GM23338 (cell line): ENCODE results near the gene CD93. TPM values are rescaled to one million over a fixed set of nuclear protein-coding genes. Genes with fewer than 3 reads are reported as not detected.

Experiments used
- ATAC-seq: fragments of 200-7000 bp; cut with Tn5 transposase; 3 replicates; pipeline ENCODE4 v1.9.1; 2020
- DNase-seq: peaks from one replicate; pipeline ENCODE4 v3.0.0-alpha.2; 2015; ENCODE audit warnings: low spot score
- H2AFZ ChIP-seq: fragments of 200-600 bp; sonication (generic); 2 replicates; pipeline ENCODE4 v1.8.0; 2016; ENCODE audit warnings: antibody characterized with exemption, mild to moderate bottlenecking, moderate library complexity
- H3F3A ChIP-seq: fragments of 200-600 bp; sonication (generic); replicated peaks from 2 replicates; pipeline ENCODE4 v1.8.0; 2017; ENCODE audit warnings: antibody characterized with exemption, mixed run types, low read depth
- H3K27ac ChIP-seq: fragments of 200-600 bp; sonication (generic); 2 replicates; pipeline ENCODE4 v1.6.1; 2016; ENCODE audit warnings: low read depth
- H3K27me3 ChIP-seq: fragments of 200-600 bp; sonication (generic); 2 replicates; pipeline ENCODE4 v1.8.0; 2016; ENCODE audit warnings: mild to moderate bottlenecking, mixed run types, moderate library complexity; ENCODE audit not compliant: insufficient read depth
- H3K36me3 ChIP-seq: fragments of 200-600 bp; sonication (generic); 2 replicates; pipeline ENCODE4 v1.8.0; 2016; ENCODE audit warnings: mild to moderate bottlenecking; ENCODE audit not compliant: insufficient read depth
- H3K4me1 ChIP-seq: fragments of 200-600 bp; sonication (generic); 2 replicates; pipeline ENCODE4 v1.8.0; 2016; ENCODE audit warnings: mild to moderate bottlenecking, moderate library complexity; ENCODE audit not compliant: insufficient read depth
- H3K4me2 ChIP-seq: fragments of 200-600 bp; sonication (generic); 2 replicates; pipeline ENCODE4 v1.7.1; 2017; ENCODE audit warnings: mixed run types
- H3K4me3 ChIP-seq: fragments of 200-600 bp; sonication (generic); 2 replicates; pipeline ENCODE4 v1.6.1; 2016; ENCODE audit warnings: mixed run types
- H3K79me2 ChIP-seq: fragments of 200-600 bp; sonication (generic); replicated peaks from 2 replicates; pipeline ENCODE4 v1.8.0; 2017; ENCODE audit warnings: mild to moderate bottlenecking; ENCODE audit not compliant: insufficient read depth
- H3K9me2 ChIP-seq: fragments of 200-600 bp; sonication (generic); 2 replicates; pipeline ENCODE4 v1.8.0; 2017; ENCODE audit not compliant: insufficient read depth
- H4K20me1 ChIP-seq: fragments of 200-600 bp; sonication (generic); replicated peaks from 2 replicates; pipeline ENCODE4 v1.8.0; 2017; ENCODE audit warnings: mild to moderate bottlenecking; ENCODE audit not compliant: insufficient read depth
- H3K27ac Mint-ChIP-seq: 2 replicates; pipeline ENCODE4 v1.8.0; 2020; ENCODE audit warnings: inconsistent platforms, mild to moderate bottlenecking, moderate library complexity, mixed read lengths
- H3K27me3 Mint-ChIP-seq: 3 replicates; pipeline ENCODE4 v1.8.0; 2022; ENCODE audit warnings: low read depth, mild to moderate bottlenecking, moderate library complexity, mixed read lengths, inconsistent platforms; ENCODE audit not compliant: insufficient read depth, poor library complexity
- H3K36me3 Mint-ChIP-seq: 3 replicates; pipeline ENCODE4 v1.8.0; 2021; ENCODE audit warnings: low read depth, mild to moderate bottlenecking, inconsistent platforms, moderate library complexity, mixed read lengths
- H3K4me1 Mint-ChIP-seq: 3 replicates; pipeline ENCODE4 v1.8.0; 2020; ENCODE audit warnings: mild to moderate bottlenecking, inconsistent platforms, mixed read lengths
- H3K4me3 Mint-ChIP-seq: 3 replicates; pipeline ENCODE4 v1.8.0; 2021; ENCODE audit warnings: moderate library complexity, mild to moderate bottlenecking, inconsistent platforms, mixed read lengths
- H3K9me3 Mint-ChIP-seq: 3 replicates; pipeline ENCODE4 v1.8.0; 2020; ENCODE audit warnings: moderate library complexity, mild to moderate bottlenecking, inconsistent platforms, mixed read lengths
- CREB1 ChIP-seq: fragments of 250-450 bp; sonication (Bioruptor Pico); IDR thresholded peaks from 2 replicates; pipeline ENCODE4 v1.5.0; 2020; ENCODE audit warnings: low read depth, mild to moderate bottlenecking, moderate library complexity
- EZH2 ChIP-seq: fragments of 200-600 bp; sonication (generic); IDR thresholded peaks from one replicate; pipeline ENCODE4 v1.8.0; 2017; ENCODE audit warnings: antibody characterized with exemption, mild to moderate bottlenecking, low read depth; ENCODE audit not compliant: unreplicated experiment
- EZH2phosphoT487 ChIP-seq: fragments of 200-600 bp; sonication (generic); IDR thresholded peaks from one replicate; pipeline ENCODE4 v1.8.1; 2018; ENCODE audit warnings: antibody characterized with exemption; ENCODE audit not compliant: unreplicated experiment
- JUNB ChIP-seq: IDR thresholded peaks from one replicate; pipeline ENCODE4 v1.6.1; 2016; ENCODE audit warnings: antibody characterized with exemption; ENCODE audit not compliant: unreplicated experiment
- NANOG ChIP-seq: IDR thresholded peaks from 2 replicates; pipeline ENCODE4 v1.6.1; 2016; ENCODE audit warnings: antibody characterized with exemption, borderline replicate concordance
- POLR2AphosphoS5 ChIP-seq: IDR thresholded peaks from 2 replicates; pipeline ENCODE4 v1.6.1; 2016; ENCODE audit warnings: antibody characterized with exemption, low read depth
- STAT1 ChIP-seq: IDR thresholded peaks from one replicate; pipeline ENCODE4 v1.6.1; 2016; ENCODE audit warnings: antibody characterized with exemption; ENCODE audit not compliant: unreplicated experiment
- ZNF114 ChIP-seq: fragments of 250-450 bp; sonication (Bioruptor Pico); IDR thresholded peaks from 2 replicates; pipeline ENCODE4 v1.5.0; 2020; ENCODE audit warnings: mild to moderate bottlenecking, moderate library complexity
- ZNF331 ChIP-seq: fragments of 250-450 bp; sonication (Bioruptor Pico); IDR thresholded peaks from 2 replicates; pipeline ENCODE4 v1.5.0; 2020; ENCODE audit warnings: low read depth, mild to moderate bottlenecking, moderate library complexity
- polyA plus RNA-seq: library from polyadenylated mRNA; unstranded; fragments of >200 nt; fragmentation: Nextera tagmentation; extraction: Ambion mirVana; gene quantifications from 2 replicates; pipeline ENCODE4 v1.2.1, GENCODE V29; 2016
- total RNA-seq: library from RNA; depleted of rRNA; stranded (reverse); fragments of >200 nt; shearing (Covaris generic); gene quantifications from 2 replicates; pipeline ENCODE4 v1.2.3, GENCODE V29; 2014
- TF ChIP-seq, protein P1 (sequence below): IDR thresholded peaks from 2 replicates; pipeline ENCODE4 v1.6.1; 2016; ENCODE audit warnings: antibody characterized with exemption
- TF ChIP-seq, protein P2 (sequence below), 2 experiments: fragments of 200-600 bp in 1 of 2; sonication (generic) in 1 of 2; conservative IDR thresholded peaks; 2 replicates each; pipeline versions ENCODE4 v1.5.1 to v1.6.1; 2016 to 2017; ENCODE audit warnings: antibody characterized with exemption in 2 of 2, low read depth in 2 of 2, mild to moderate bottlenecking in 2 of 2, moderate library complexity in 1 of 2

Gene CD93
- total and polyA plus RNA-seq, 2 experiments from 2014 or later, result 0.03 TPM; not detected in 1

DNA sequence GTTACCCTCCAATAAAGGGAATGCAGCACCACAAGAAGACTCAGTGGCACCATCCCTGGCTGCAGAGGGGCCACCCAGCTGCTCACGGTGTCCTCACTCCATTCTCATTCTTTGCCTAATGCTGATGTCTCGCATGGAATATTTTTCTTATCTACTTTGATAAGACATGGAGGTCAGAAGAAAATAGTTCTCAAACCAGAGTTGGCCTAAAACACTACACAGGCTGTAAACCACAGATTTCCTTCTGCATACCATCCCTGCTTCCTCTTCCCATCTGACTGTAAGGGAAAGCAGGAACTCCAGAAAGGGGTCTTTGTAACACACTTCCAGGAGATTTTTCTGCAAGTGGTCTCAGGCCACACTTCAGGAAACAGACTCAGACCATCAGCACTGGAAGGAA, 43.1 kb upstream of the CD93 start:
- DNase-seq (no peak), ATAC-seq (no peak)
- no peaks in the 10 kb centered on the region for H3K36me3 ChIP-seq
- H4K20me1 ChIP-seq, result no peaks in the 10 kb centered on the region
- no peaks in the 10 kb centered on the region for H3K9me2 ChIP-seq
- TF ChIP-seq ZNF114 (CRISPR knock-in tag) (no peak), STAT1 (no peak)
- TF ChIP-seq, protein P1, sequence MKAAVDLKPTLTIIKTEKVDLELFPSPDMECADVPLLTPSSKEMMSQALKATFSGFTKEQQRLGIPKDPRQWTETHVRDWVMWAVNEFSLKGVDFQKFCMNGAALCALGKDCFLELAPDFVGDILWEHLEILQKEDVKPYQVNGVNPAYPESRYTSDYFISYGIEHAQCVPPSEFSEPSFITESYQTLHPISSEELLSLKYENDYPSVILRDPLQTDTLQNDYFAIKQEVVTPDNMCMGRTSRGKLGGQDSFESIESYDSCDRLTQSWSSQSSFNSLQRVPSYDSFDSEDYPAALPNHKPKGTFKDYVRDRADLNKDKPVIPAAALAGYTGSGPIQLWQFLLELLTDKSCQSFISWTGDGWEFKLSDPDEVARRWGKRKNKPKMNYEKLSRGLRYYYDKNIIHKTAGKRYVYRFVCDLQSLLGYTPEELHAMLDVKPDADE, result no peak
- H3K27ac Mint-ChIP-seq, result no peak overlapping the region
- no peaks in the 10 kb centered on the region for H3K4me1 ChIP-seq
- no peak overlapping the region for H3K4me3 ChIP-seq
- no peak overlapping the region for H3K27ac ChIP-seq
- H3K4me1 Mint-ChIP-seq, result peaks cover 11% of the 10 kb centered on the region
- H3K27me3 ChIP-seq, result no peaks in the 10 kb centered on the region
- no peak overlapping the region for H2AFZ ChIP-seq
- no peak overlapping the region for H3K4me2 ChIP-seq
- no peaks in the 10 kb centered on the region for H3K36me3 Mint-ChIP-seq
- H3K79me2 ChIP-seq, result no peaks in the 10 kb centered on the region
- H3K9me3 Mint-ChIP-seq, result no peaks in the 10 kb centered on the region
- H3F3A ChIP-seq, result no peaks in the 10 kb centered on the region
- no peak overlapping the region for H3K4me3 Mint-ChIP-seq
- peaks cover 3% of the 10 kb centered on the region for H3K27me3 Mint-ChIP-seq

DNA sequence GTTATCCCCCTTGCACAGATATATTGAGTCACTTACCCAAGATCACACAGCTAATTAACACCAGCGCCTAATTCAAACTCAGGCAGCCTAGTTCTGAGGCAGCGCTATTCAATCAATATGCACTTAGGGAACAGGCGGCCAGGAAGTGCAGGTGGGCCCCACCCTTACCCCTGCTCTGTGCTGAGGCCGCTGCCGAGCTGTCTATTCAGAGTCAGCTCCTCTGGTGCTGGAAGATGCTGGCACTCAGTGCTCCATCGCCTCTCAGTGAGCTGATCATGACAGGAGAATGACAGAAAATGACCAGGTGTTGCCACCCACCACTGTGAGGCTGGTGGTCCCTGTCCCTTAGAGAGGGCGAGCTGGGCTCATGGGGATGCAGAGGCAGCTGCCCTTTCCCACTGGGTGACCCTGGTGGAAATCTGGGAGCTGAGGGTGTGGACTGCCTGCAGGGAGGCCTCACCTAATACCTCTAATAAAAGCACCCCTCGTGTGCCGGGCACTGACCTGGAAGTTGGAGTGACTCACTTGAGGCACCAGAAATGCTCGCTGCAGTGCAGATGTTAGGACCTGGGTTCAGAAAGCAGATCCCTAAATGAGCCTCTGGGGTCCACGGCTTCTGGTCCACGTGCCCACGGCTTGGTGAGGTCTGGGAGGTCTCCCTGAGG, 42.5 kb upstream of the CD93 start:
- H3K27me3 Mint-ChIP-seq, result peaks cover 3% of the 10 kb centered on the region
- no peaks in the 10 kb centered on the region for H3K4me1 ChIP-seq
- no peaks in the 10 kb centered on the region for H3K9me3 Mint-ChIP-seq
- no peak overlapping the region for H3K4me2 ChIP-seq
- no peaks in the 10 kb centered on the region for H4K20me1 ChIP-seq
- H3K27ac Mint-ChIP-seq, result no peak overlapping the region
- H3F3A ChIP-seq, result no peaks in the 10 kb centered on the region
- DNase-seq (no peak), ATAC-seq (no peak)
- H3K4me1 Mint-ChIP-seq, result peaks cover 11% of the 10 kb centered on the region
- H3K27me3 ChIP-seq, result no peaks in the 10 kb centered on the region
- H3K9me2 ChIP-seq, result no peaks in the 10 kb centered on the region
- no peak overlapping the region for H2AFZ ChIP-seq
- H3K36me3 Mint-ChIP-seq, result no peaks in the 10 kb centered on the region
- TF ChIP-seq EZH2phosphoT487 (no peak), EZH2 (no peak), NANOG (no peak), CREB1 (no peak), POLR2AphosphoS5 (no peak), ZNF331 (CRISPR knock-in tag) (no peak), JUNB (no peak)
- TF ChIP-seq, protein P1, result no peak
- TF ChIP-seq, protein P2, sequence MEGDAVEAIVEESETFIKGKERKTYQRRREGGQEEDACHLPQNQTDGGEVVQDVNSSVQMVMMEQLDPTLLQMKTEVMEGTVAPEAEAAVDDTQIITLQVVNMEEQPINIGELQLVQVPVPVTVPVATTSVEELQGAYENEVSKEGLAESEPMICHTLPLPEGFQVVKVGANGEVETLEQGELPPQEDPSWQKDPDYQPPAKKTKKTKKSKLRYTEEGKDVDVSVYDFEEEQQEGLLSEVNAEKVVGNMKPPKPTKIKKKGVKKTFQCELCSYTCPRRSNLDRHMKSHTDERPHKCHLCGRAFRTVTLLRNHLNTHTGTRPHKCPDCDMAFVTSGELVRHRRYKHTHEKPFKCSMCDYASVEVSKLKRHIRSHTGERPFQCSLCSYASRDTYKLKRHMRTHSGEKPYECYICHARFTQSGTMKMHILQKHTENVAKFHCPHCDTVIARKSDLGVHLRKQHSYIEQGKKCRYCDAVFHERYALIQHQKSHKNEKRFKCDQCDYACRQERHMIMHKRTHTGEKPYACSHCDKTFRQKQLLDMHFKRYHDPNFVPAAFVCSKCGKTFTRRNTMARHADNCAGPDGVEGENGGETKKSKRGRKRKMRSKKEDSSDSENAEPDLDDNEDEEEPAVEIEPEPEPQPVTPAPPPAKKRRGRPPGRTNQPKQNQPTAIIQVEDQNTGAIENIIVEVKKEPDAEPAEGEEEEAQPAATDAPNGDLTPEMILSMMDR (conservative IDR thresholded peaks at IDR 0.05; ENCODE audit: low read depth in 2 of 2), result no peak
- H3K36me3 ChIP-seq, result no peaks in the 10 kb centered on the region
- no peak overlapping the region for H3K4me3 Mint-ChIP-seq
- H3K27ac ChIP-seq, result no peak overlapping the region
- H3K4me3 ChIP-seq, result no peak overlapping the region
- H3K79me2 ChIP-seq, result no peaks in the 10 kb centered on the region
